VCaP (cell line): ENCODE data around the gene MLLT3.

Experiments used
- H3K27ac ChIP-seq: fragments of 450-650 bp; 2 replicates; pipeline ENCODE4 v1.5.1; 2017
- TF ChIP-seq, protein P1 (sequence below): fragments of 450-650 bp; conservative IDR thresholded peaks from 2 replicates; pipeline ENCODE4 v1.5.1; 2017; ENCODE audit warnings: mild to moderate bottlenecking, moderate library complexity

MLLT3 gene

GRCh38 chr9:20500101-20500500 is 122.2 kb downstream of the MLLT3 start:
- no peak overlapping the region for H3K27ac ChIP-seq
- TF ChIP-seq, protein P1, sequence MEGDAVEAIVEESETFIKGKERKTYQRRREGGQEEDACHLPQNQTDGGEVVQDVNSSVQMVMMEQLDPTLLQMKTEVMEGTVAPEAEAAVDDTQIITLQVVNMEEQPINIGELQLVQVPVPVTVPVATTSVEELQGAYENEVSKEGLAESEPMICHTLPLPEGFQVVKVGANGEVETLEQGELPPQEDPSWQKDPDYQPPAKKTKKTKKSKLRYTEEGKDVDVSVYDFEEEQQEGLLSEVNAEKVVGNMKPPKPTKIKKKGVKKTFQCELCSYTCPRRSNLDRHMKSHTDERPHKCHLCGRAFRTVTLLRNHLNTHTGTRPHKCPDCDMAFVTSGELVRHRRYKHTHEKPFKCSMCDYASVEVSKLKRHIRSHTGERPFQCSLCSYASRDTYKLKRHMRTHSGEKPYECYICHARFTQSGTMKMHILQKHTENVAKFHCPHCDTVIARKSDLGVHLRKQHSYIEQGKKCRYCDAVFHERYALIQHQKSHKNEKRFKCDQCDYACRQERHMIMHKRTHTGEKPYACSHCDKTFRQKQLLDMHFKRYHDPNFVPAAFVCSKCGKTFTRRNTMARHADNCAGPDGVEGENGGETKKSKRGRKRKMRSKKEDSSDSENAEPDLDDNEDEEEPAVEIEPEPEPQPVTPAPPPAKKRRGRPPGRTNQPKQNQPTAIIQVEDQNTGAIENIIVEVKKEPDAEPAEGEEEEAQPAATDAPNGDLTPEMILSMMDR = no peak

GRCh38 chr9:20499013-20499412 is 123.3 kb downstream of the MLLT3 start:
- TF ChIP-seq, protein P1 = no peak
- no peak overlapping the region for H3K27ac ChIP-seq

DNA sequence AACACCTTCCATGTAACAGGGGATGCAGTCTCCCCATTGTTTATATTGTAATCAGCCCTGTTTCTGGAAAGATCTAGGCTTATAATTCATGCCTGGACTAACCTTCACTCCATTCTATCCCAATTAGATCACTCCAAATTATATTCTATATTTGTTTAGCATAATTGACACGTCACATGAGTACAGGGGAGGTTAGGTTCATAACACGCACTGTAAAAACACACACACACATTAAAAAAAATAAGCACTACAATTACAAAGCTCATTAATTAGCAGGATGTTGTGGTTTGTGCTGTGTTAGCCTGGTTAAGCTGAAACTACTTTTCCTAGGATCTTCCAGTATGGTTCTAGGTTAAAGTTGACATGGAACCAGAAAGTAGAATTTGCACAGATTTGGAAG is 126.0 kb downstream of the MLLT3 start:
- no peak overlapping the region for H3K27ac ChIP-seq
- TF ChIP-seq, protein P1 = no peak

DNA sequence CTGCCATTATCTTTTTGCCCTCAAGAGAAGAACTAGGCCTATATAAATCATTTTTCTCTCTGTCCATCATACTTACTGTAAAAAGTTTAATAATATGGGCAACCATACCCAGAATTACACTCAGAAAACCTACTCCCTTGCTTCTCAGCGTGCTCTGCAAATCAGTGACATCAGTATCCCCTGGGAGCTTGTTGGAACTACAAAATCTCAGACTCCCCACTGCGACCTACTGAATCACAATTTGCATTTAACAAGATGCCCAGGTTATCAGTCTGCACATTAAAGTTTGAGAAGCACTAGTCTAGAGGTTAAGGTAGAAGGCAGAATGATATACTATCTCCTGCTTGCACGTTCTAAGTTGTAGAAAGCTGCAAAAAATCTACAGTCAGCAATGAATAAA is 127.2 kb downstream of the MLLT3 start:
- TF ChIP-seq, protein P1 = no peak

GRCh38 chr9:20494035-20494434 is 128.3 kb downstream of the MLLT3 start:
- no peak overlapping the region for H3K27ac ChIP-seq
- TF ChIP-seq, protein P1 = no peak

More for the DNA sequence above, 127.2 kb downstream of the MLLT3 start:
- no peak overlapping the region for H3K27ac ChIP-seq

GRCh38 chr9:20492772-20493171 is 129.5 kb downstream of the MLLT3 start:
- TF ChIP-seq, protein P1 = no peak
- H3K27ac ChIP-seq = no peak overlapping the region

DNA sequence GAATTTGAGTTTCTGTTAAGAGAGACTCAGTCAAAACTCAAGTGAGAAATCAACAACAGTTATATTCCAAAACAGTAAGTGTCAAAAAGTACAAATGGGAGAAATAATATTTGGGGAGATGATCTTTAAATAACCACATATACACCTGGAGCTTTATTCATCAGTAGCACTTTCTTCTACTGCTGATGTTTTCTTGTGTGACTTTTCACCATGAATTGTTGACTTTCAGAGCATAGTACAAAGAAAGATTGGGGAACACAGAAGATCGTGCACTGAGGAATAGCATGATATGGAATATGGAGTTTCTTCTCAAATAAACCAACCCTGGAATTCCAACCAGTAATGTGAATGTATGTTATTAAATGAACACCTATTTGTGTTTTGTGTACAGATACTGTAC is 130.7 kb downstream of the MLLT3 start:
- H3K27ac ChIP-seq = no peak overlapping the region
- TF ChIP-seq, protein P1 = no peak
